HG03469 (cell line): Measurements from ENCODE around the gene RPE.

Experiments
- ATAC-seq: cut with Tn5 transposase; IDR thresholded peaks from one replicate; pipeline ENCODE4 v1.9.1; 2021; ENCODE audit warnings: mild to moderate bottlenecking, moderate library complexity, moderate number of reproducible peaks; ENCODE audit not compliant: unreplicated experiment

The RPE gene

DNA sequence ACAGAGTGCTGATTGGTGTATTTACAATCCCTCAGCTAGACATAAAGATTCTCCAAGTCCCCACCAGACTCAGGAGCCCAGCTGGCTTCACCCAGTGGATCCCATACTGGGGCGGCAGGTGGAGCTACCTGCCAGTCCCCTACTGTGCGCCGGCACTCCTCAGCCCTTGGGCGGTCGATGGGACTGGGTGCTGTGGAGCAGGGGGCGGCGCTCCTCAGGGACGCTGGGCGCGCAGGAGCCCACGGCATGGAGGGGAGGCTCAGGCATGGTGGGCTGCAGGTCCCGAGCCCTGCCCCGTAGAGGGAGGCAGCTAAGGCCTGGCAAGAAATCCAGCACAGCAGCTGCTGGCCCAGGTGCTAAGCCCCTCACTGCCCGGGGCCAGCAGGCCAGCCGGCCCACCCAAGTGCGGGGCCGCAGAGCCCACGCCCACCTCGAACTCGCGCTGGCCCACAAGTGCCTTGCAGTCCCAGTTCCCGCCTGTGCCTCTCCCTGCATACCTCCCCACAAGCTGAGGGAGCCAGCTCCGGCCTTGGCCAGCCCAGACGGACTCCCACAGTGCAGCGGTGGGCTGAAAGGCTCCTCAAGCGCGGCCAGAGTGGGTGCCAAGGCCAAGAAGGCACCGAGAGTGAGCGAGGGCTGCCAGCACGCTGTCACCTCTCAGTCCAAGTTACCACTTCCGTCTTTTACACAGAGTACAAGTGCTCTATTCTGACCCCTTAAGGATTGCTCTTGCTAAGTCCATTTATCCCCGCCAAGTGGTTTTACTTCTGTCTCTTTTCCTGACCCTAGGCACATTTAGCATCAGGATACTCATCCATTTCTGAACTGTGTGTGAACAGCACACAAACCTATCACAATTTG, 1.7 kb upstream of the RPE start:
- ATAC-seq = no peak

DNA sequence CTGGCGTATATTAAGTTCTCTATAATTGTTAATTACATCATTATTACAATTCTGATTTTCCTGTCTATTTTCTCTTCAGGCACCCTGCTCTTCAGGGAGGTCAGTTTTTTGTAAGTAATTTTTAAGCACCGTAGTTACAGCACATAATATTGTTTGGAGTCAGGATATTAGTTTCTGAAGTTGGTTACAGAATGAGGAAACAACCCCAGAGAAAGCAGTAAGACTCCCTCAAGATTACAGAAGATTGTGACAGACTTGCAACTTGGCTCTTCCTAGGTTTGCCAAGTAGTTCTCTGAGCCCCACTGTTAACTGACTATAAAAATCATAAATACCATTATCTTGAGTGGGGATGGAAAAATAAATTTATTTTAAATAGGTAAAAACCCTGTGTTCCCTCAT, 921 bp downstream of the RPE start:
- no peak for ATAC-seq

DNA sequence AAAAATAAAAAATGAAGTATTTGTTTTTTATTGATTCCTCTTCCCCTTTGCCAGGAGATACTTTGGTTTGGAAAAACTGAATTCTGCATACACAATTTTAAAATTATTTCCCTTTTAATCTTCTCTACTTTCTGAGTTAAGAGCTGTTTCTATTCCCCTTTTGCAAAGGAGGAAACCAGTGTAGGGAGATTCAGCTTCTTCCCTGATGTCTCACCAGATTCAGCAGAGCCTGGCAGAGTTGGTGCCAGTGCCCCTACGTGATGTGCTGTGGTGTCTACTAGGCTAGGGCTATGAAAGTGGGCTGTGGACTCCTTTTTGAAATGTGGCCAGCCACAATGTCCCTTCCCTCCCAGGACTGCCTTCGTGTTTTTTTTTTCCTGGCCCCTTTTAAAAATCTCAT, 2.4 kb downstream of the RPE start:
- no peak for ATAC-seq

DNA sequence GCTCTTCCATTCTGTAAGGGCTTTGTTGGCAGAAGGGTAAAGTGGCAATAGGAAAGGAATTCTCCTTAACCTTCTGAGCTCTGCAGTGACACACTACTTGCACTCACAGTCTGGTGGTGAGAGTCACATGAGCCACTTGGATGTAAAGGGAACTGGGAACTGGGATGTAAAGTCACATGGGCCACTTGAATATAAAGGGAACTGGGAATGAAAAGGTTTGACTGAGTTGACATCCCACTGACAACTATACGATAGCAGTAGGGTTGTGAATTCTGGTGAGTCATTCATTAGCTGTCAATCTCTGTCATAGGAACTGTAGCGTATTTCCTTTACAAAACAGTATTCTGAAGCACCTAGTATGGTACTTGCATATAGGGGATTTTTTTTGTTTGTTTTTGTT, 5.5 kb downstream of the RPE start:
- ATAC-seq = no peak

DNA sequence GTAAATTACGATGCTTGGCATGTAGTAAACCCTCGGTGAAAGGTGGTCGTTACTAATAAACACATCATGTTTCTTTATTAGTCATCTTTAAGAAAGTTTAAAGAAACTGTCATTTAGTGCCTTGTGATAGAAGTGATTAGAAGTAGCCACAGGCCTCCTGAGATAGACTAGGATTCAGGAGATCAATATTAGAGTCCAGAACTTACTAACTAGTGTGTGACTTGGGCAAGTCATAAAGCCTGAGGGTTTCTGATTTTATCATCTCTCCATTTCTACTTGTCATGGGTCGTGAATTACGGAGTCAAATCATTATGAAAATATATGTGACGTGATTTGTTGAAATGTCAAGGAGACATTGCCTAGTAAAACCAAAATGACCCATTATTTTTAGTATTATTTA, 6.7 kb downstream of the RPE start:
- no peak for ATAC-seq

DNA sequence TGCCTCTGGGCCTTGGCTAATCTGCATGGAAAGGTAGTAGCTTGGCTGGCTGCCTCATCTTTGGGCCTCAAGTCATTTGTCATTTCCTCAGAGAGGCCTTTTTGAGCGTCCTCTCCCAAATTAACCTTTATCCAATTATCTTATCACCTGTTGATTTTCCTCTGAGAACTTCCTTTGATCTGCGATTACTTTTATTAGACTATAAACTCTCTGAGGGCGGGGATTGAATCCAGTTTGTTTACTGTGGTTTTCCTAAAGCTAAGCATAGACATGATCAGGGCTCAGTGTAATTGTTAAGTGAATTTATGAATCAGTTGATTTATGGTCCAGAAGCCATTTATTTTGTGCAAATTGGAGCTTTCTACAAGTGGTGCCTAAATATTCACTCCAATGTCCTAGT, 7.5 kb downstream of the RPE start:
- ATAC-seq = no peak

DNA sequence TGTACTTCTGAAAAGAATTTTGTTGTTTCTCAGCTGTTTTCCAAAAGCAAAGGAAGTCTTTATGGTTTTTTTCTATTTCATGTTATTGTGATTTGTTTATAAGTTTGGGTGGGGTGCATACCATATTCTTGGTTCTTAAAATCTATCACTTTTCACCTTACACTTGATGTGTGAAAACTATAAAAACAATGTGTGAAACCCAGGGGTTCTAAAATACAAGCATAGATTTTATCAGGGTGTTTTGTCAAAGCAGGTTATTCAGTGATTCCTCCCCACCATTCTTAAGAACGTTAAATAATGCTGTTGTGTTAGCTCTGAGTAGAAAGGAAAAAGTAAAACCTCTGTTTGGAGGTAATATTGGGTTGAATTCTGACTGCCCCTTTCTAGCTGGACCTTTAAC, 17.7 kb downstream of the RPE start:
- no peak for ATAC-seq

DNA sequence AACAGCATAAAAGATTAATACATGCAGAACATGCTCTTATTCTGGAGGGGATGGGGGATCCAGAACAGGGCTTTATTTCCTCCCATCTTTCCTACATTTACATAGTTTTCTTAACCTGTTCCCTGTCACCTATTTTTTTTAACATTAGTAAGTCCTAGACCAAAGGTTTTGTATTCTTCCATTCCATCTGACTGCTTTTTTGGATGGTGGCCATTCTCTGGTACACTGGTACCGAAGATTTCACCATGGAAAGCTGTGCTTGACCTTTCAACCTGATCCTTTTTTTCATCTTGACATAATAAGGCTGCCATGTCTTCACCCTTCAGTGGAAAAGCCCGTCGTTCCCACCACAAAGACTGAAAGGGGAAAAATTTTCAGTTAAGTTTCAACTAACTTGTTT, 20.4 kb downstream of the RPE start:
- ATAC-seq = no peak

DNA sequence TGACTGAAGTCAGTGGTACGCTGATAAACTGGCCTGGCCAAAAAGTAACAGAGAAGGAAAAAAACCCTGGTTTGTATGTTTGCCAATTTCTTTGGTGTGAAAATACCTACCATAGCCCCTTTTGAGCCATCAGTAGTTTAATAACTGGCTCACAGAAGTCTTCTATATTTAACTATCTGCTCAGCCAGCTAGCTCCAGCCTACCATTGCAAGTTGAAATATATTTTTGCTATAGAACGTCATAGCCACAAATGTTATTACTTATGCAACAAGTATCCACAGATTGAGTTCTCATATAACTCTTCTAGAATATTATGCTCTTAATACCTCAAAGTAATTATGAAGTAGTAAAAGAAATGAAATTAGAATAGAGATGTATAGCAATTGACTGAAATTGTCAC, 25.2 kb downstream of the RPE start:
- no peak for ATAC-seq

DNA sequence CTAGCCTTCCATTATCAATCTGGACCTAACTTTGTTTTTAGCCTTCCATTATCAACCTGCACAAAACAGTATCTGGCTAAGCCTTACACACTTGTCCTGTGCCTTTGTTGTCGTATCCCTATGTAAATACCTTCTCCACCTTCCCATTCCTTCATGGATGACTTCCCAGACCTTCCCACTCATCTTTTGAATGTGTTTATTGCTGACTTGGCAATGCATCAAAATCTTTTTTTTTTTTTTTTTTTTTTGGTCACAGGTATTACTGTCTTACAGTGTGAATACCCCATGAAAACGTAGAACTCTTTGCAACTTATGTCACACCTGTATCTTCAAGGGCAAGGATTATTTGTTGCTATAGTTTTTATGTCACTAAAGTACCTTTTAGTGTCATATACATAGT, 25.7 kb downstream of the RPE start:
- ATAC-seq = no peak

DNA sequence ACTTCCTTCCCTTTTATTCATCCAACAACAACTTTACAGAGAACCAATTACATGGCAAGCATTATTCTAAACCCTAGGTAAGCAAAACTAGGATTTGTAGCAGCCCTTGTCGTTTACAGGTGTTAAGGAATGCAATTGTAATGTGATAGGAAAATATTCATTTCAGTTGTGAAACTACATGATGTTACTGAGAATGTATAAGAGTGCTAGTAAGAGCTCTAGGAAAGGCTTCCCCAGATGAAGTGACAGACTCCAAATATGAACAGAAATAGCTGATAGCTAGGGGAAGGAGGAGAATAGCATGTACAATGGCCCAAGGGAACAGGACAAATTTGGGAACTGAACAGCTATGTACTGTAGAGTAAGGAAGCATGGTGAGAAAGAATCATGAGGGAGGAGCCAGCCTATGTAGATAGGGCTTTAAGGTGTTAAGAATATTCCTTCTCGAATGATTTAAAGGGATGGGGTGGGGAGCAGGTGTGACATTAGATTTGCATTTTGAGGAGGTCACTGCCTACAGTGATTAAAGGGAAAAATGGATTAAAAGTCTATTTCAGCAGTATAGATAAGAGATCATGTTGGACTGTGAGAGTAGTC, 31.7 kb downstream of the RPE start:
- ATAC-seq = no peak

DNA sequence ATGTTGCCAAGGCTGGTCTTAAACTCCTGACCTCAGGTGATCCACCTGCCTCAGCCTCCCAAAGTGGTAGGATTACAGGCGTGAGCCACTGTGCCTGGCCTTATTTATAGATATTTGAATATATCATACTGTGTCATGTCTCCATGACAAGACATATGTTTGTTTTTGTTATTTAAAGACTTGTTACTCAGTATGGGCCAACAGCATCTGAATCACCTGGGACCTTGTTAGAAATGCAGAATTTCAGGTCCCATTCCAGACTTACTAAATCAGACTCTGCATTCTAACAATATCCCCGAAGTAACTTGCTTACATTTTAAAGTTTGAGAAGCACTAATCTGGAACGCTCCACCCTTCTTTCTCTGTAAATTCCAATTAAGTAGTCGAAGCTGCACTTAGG, 33.2 kb downstream of the RPE start:
- no peak for ATAC-seq

DNA sequence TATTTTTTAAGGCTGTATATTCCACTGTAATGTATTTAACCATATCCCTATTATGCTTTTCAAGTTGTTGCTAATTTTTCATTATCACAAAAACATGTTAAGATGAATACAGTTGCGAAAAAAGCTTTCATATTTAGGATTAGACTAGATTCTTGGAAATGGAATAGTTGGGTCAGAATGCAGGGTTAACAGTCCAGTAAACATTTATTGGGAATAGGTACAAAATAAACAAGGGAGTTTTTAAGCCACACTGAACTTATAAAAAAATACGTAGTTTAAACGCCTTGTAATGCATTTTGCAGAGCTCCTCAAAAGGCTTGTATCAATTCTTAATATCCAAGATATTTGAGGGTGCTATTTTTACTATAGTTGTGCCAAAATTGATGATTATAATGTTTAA, 35.6 kb downstream of the RPE start:
- ATAC-seq = no peak

DNA sequence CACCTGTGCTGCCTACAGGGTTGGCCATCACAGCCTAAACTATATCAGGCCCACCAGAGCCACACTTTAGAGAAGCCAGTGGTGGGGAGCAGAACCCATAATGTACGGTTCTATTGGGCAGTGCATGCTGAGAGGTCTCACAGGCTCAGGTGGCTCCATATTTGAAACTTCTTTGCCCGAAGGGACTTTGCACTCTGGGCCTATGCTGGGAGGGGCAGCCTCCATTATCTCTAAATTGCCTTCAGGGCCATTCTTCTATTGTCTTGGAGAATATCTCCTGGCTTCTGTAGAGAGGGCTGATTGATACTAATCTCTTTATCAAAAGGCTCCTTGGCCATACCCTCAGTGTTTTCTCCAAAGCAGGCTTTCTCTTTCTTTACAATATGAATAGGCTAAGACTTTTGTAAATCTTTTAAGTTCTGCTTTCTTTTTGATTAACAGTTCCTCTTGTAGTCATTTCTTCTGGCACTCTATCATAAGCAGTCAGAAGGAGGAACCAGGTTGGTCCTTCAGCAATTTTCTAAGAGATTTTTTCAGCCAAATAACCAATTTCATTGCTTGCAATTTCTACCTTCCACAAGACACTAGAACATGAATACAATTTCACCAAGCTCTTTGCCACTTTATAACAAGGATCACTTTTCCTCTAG, 44.5 kb downstream of the RPE start:
- ATAC-seq = no peak

DNA sequence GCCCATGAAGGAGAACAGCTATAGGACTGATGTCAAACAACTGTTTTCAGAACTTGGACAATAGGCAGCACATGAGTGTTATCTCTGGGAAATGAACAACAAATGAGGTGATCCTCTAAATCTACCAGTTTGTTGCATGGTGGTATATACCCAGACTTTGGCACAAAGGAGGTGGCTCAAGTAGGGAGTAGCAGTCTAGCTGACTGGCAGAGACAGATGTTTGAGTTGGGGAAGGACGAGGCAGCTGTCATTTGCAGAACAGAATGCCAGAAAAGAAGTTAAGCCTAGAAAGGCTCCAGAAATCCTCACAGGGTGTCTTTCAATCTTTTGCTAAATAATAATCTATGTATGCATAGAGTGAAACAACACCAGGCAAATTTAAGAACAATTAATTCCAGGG, 47.4 kb downstream of the RPE start:
- ATAC-seq = no peak

DNA sequence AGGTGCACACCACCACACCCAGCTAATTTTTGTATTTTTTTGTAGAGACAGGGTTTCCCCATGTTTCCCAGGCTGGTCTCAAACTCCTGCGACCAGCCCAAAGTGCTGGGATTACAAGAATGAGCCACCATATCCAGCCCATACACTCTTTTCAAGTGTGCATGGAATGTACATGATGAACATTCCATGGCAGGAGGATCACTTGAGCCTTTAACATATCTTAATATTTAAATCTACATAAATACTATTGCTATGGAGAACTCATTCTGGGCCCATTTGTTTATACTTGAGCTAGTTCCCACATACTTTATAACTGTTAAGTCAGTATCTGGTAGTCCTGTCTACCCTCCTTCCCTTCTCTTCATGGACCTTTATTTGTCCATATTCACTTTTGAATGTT, 48.4 kb downstream of the RPE start:
- no peak for ATAC-seq

DNA sequence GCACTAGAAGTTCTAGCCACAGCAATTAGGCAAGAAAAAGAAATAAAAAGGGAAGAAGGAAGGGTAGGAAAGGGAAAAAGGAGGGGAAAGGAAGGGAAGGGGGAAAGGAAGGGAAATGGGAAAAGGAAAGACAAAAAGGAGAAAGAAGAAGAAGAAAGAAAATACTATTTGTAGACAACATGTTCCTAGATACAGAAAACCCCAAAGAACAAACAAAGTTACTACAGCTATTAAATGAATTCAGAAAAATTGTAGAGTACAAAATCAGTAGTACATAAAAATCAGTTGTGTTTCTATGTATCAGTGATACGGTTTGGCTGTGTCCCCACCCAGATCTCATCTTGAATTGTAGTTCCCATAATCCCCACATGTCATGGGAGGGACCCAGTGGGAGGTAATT, 52.3 kb downstream of the RPE start:
- no peak for ATAC-seq

DNA sequence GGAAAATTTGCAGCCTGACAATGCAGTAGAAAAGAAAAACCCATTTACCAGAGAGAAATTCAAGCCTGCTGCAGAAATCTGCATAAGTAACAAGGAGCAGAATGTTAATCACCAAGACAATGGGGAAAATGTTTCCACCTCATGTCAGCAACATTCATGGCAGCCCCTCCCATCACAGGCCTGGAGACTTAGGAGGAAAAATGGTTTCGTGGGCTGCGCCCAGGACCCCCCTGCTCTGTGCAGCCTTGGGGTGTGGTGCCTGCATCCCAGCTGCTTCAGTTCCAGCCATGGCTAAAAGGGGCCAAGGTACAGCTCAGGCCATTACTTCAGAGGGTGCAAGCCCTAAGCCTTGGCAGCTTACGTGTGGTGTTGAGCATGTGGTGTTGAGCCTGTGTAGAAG, 53.4 kb downstream of the RPE start:
- ATAC-seq = no peak

DNA sequence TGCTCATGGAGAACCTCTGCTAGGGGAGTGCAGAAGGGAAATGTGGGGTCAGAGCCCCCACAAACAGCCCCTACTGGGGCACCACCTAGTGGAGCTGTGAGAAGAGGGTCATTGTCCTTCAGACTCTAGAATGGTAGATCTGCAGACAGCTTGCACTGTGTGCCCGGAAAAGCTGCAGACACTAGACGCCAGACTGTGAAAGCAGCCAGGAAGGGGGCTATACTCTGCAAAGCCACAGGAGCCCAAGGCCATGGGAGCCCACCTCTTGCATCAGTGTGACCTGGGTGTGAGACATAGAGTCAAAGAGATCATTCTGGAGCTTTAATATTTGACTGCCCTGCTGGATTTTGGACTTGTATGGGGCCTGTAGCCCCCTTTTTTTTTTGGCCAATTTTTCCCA, 60.9 kb downstream of the RPE start:
- no peak for ATAC-seq
